Measurements from ENCODE around the gene ABHD10. TPM values are rescaled to one million over a fixed set of nuclear protein-coding genes. Genes with fewer than 3 reads are reported as not detected.

ABHD10 gene
- total and polyA plus RNA-seq, 10 of the 15 experiments (the other 5 are each of a cell fraction or from before 2014, with no cell fraction given), result 12.3 to 51.0 (median 28.9) TPM

GRCh38 chr3:111967068-111967467 lies 11.8 kb upstream of the ABHD10 start:
- RAD21 ChIA-PET (ENCODE audit: unreplicated experiment), result interaction anchor here (1.0 to 10.6 kb wide), 22 partner anchors 9 to 389 kb away, joined by 3 to 177 read pairs (median 6); partner anchors contain the start of genes ABHD10 and PHLDB2
- TF ChIP-seq CBX3 (IDR thresholded peaks at IDR 0.05; ENCODE audit: borderline replicate concordance, low read depth) (no peak), YY1 (IDR thresholded peaks at IDR 0.05; ENCODE audit: low read depth, low read length) (no peak), SRF (IDR thresholded peaks at IDR 0.05; ENCODE audit: low read depth in 2 of 2, low read length in 2 of 2) (no peak), ZNF622 (IDR thresholded peaks at IDR 0.05) (no peak), CREM (IDR thresholded peaks at IDR 0.05; ENCODE audit: low read depth) (no peak)
- H3K36me3 ChIP-seq (ENCODE audit: control insufficient read depth in 2 of 2, insufficient read depth in 2 of 2, low read length in 1 of 2), result no peaks in the 10 kb centered on the region
- SMC1A ChIA-PET (ENCODE audit: uncharacterized antibody, unreplicated experiment), result interaction anchor here (0.6 to 23.3 kb wide), 30 partner anchors 11 to 389 kb away, joined by 3 to 424 read pairs (median 6); partner anchors contain the start of genes ABHD10 and PHLDB2
- WGBS (ENCODE audit: insufficient coverage, insufficient replicate concordance, low lambda C conversion rate, missing lambda C conversion rate), result 2% methylated on average over 3 of the region's 3 CpGs
- H4K20me1 ChIP-seq (ENCODE audit: control insufficient read depth, insufficient read depth), result no peaks in the 10 kb centered on the region
- CTCF ChIA-PET, result interaction anchor here (1.0 to 9.8 kb wide), 37 partner anchors 10 to 389 kb away, joined by 3 to 380 read pairs (median 8); partner anchors contain the start of gene ABHD10
- no peak for DNase-seq (ENCODE audit: low read depth, low spot score)
- H3K27ac ChIP-seq (ENCODE audit: control insufficient read depth, insufficient read depth), result no peak overlapping the region
- ATAC-seq, result no peak
- H2AFZ ChIP-seq (ENCODE audit: control insufficient read depth, low read depth, low read length), result no peak overlapping the region
- in situ Hi-C loops (cut with MboI), result no loop called here
- H3K4me1 ChIP-seq (ENCODE audit: control insufficient read depth, insufficient read depth, low read length), result no peaks in the 10 kb centered on the region
- intact Hi-C loops (cut with micrococcal nuclease; ENCODE audit: unreplicated experiment), result loop anchor here (1.0 to 2.0 kb wide), 5 partner anchors 72 to 390 kb away; no protein-coding TSS in a partner anchor
- no peak overlapping the region for H3K4me3 ChIP-seq
- H3K9me3 ChIP-seq (replicated peaks; ENCODE audit: control insufficient read depth, insufficient read depth, low read length), result no peaks in the 10 kb centered on the region
- POLR2A ChIA-PET, result interaction anchor here (0.6 to 1.4 kb wide), 3 partner anchors 72 to 274 kb away, joined by 3 to 4 read pairs (median 3); no protein-coding TSS in a partner anchor
- no peaks in the 10 kb centered on the region for H3K27me3 ChIP-seq (replicated peaks in 1 of 2; ENCODE audit: control insufficient read depth in 2 of 2, insufficient read depth in 2 of 2, low read length in 1 of 2)
- no peak for FAIRE-seq
- H3K4me2 ChIP-seq (ENCODE audit: control insufficient read depth, insufficient read depth), result no peak overlapping the region
- BruUV-seq (replicated peaks), result no TSS peak
- H3K9ac ChIP-seq (ENCODE audit: control insufficient read depth, insufficient read depth, low read length), result no peak overlapping the region
- H3K79me2 ChIP-seq (ENCODE audit: control insufficient read depth, insufficient read depth, low read length), result no peaks in the 10 kb centered on the region

DNA sequence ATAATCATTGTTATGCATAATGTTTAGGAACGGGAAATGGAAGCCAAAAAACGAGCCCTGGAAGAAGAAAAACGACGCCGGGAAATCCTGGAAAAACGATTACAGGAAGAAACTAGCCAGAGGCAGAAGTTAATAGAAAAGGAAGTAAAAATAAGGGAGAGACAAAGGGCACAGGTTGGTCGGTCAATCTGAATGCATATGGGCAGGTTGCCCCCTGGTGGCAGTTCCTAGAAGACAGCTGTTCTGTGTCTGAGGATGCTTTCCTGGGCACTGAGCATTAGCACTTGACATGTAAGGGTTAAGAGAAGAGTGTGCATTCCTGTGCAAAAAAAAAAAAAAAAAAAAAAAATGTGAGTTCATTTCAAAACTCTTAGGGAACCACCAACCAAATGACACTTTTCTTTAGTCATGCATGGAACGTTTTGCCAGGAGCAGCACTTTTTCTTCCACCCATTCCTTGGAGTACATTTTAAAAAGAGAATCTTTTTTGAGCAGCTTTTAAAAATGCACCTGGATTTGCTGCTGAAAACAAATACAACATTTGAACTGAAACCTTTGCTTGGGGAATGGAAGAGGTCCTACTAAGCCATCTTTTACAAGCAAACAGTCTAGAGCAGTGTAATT lies 11.1 kb upstream of the ABHD10 start:
- H3K4me2 ChIP-seq (ENCODE audit: control insufficient read depth, insufficient read depth), result no peak overlapping the region
- intact Hi-C loops (cut with micrococcal nuclease; ENCODE audit: unreplicated experiment) (loop anchor here (1.0 to 2.0 kb wide), 6 partner anchors 72 to 391 kb away; no protein-coding TSS in a partner anchor), in situ Hi-C loops (cut with MboI) (no loop called here)
- ChIA-PET SMC1A (ENCODE audit: uncharacterized antibody, unreplicated experiment) (interaction anchor here (0.6 to 23.3 kb wide), 43 partner anchors 11 to 390 kb away, joined by 3 to 424 read pairs (median 4); partner anchors contain the start of genes ABHD10, PHLDB2 and TMPRSS7), RAD21 (ENCODE audit: unreplicated experiment) (interaction anchor here (0.9 to 10.6 kb wide), 25 partner anchors 9 to 389 kb away, joined by 3 to 177 read pairs (median 5); partner anchors contain the start of genes ABHD10 and PHLDB2), CTCF (interaction anchor here (0.6 to 9.8 kb wide), 50 partner anchors 9 to 913 kb away, joined by 3 to 380 read pairs (median 6); partner anchors contain the start of gene ABHD10), POLR2A (interaction anchor here (0.6 to 1.4 kb wide), 3 partner anchors 10 to 249 kb away, joined by 3 to 4 read pairs (median 3); no protein-coding TSS in a partner anchor)
- no peaks in the 10 kb centered on the region for H3K4me1 ChIP-seq (ENCODE audit: control insufficient read depth, insufficient read depth, low read length)
- DNase-seq (ENCODE audit: low read depth, low spot score), result no peak
- no peaks in the 10 kb centered on the region for H3K27me3 ChIP-seq (replicated peaks in 1 of 2; ENCODE audit: control insufficient read depth in 2 of 2, insufficient read depth in 2 of 2, low read length in 1 of 2)
- peak; percentile 99 for ATAC-seq
- no peaks in the 10 kb centered on the region for H3K9me3 ChIP-seq (replicated peaks; ENCODE audit: control insufficient read depth, insufficient read depth, low read length)
- H3K79me2 ChIP-seq (ENCODE audit: control insufficient read depth, insufficient read depth, low read length), result no peaks in the 10 kb centered on the region
- no peaks in the 10 kb centered on the region for H4K20me1 ChIP-seq (ENCODE audit: control insufficient read depth, insufficient read depth)
- no peak overlapping the region for H3K27ac ChIP-seq (ENCODE audit: control insufficient read depth, insufficient read depth)
- H3K4me3 ChIP-seq, result no peak overlapping the region
- H2AFZ ChIP-seq (ENCODE audit: control insufficient read depth, low read depth, low read length), result no peak overlapping the region
- WGBS (ENCODE audit: insufficient coverage, insufficient replicate concordance, low lambda C conversion rate, missing lambda C conversion rate), result under 1% methylated on average over 8 of the region's 8 CpGs
- H3K9ac ChIP-seq (ENCODE audit: control insufficient read depth, insufficient read depth, low read length), result no peak overlapping the region
- peak; percentile 92 for FAIRE-seq
- H3K36me3 ChIP-seq (ENCODE audit: control insufficient read depth in 2 of 2, insufficient read depth in 2 of 2, low read length in 1 of 2), result no peaks in the 10 kb centered on the region
- no TSS peak for BruUV-seq (replicated peaks)
- no peak for TF ChIP-seq EGR1 (IDR thresholded peaks at IDR 0.05; ENCODE audit: borderline replicate concordance in 1 of 2, low read depth in 2 of 2, low read length in 2 of 2)
- TF ChIP-seq POU2F2 (IDR thresholded peaks at IDR 0.05; ENCODE audit: borderline replicate concordance, low read depth, low read length), result peak; percentile 73; the same call in 1 of the 3 replicates
- TF ChIP-seq RAD21 (IDR thresholded peaks at IDR 0.05; ENCODE audit: insufficient read depth, low read depth, low read length), result peak; percentile 90
- TF ChIP-seq SPI1 (IDR thresholded peaks at IDR 0.05; ENCODE audit: borderline replicate concordance, insufficient read depth, low read depth, low read length), result no peak
- peak; percentile 78 to 87 (median 85) for TF ChIP-seq CTCF (IDR thresholded peaks at IDR 0.05 in 2 of 3, conservative IDR thresholded peaks at IDR 0.05 in 1 of 3; ENCODE audit: control insufficient read depth in 2 of 3, extremely low read depth in 1 of 3, insufficient read depth in 1 of 3, low read depth in 3 of 3, low read length in 3 of 3)
- peak; percentile 95 for TF ChIP-seq SMC3 (IDR thresholded peaks at IDR 0.05; ENCODE audit: borderline replicate concordance, low read length)
- TF ChIP-seq CBFB (IDR thresholded peaks at IDR 0.05; ENCODE audit: low read depth), result no peak
- TF ChIP-seq YY1 (IDR thresholded peaks at IDR 0.05; ENCODE audit: low read depth, low read length), result peak; percentile 60; the same call in 1 of the 2 replicates

Data from GM12878 (cell line).